Fibroblast of lung (primary cell): ENCODE results near the gene PLPPR4. TPM values are rescaled to one million over a fixed set of nuclear protein-coding genes. Genes with fewer than 3 reads are reported as not detected.

Experiments
- DNase-seq, 2 donors: peaks; one replicate each; pipeline versions ENCODE4 v3.0.0 to v3.0.0-alpha.2; 2010; ENCODE audit warnings: low read depth in 2 of 2
- H2AFZ ChIP-seq: 2 replicates; pipeline ENCODE4 v1.5.1; 2012; ENCODE audit warnings: low read length, control low read depth, inconsistent platforms
- H3K27ac ChIP-seq: 2 replicates; pipeline ENCODE4 v1.5.1; 2011; ENCODE audit warnings: low read length, control low read depth; ENCODE audit not compliant: insufficient read depth
- H3K27me3 ChIP-seq: 2 replicates; pipeline ENCODE4 v1.5.1; 2011; ENCODE audit warnings: mild to moderate bottlenecking, low read length; ENCODE audit not compliant: control insufficient read depth, insufficient read depth
- H3K36me3 ChIP-seq: 2 replicates; pipeline ENCODE4 v1.5.1; 2011; ENCODE audit warnings: low read length; ENCODE audit not compliant: control insufficient read depth, insufficient read depth
- H3K4me1 ChIP-seq: 2 replicates; pipeline ENCODE4 v1.5.1; 2011; ENCODE audit warnings: low read length; ENCODE audit not compliant: control insufficient read depth, insufficient read depth; ENCODE audit errors: extremely low read depth
- H3K4me2 ChIP-seq: 2 replicates; pipeline ENCODE4 v1.5.1; 2011; ENCODE audit warnings: low read length, control low read depth; ENCODE audit not compliant: insufficient read depth; ENCODE audit errors: extremely low read depth
- H3K4me3 ChIP-seq, 4 experiments: fragments of 200-600 bp in 1 of 4; sonication (generic) in 1 of 4; replicated peaks in 1 of 4; 2 replicates each; pipeline ENCODE4 v1.5.1; 2011 to 2016; ENCODE audit warnings: low read length in 4 of 4, low read depth in 3 of 4, mild to moderate bottlenecking in 3 of 4, control low read depth in 2 of 4, inconsistent platforms in 1 of 4, mixed read lengths in 1 of 4; ENCODE audit not compliant: insufficient read depth in 1 of 4; ENCODE audit errors: control extremely low read depth in 1 of 4
- H3K79me2 ChIP-seq: 2 replicates; pipeline ENCODE4 v1.5.1; 2012; ENCODE audit warnings: mild to moderate bottlenecking, low read length, inconsistent platforms; ENCODE audit not compliant: control insufficient read depth, insufficient read depth
- H3K9ac ChIP-seq: 2 replicates; pipeline ENCODE4 v1.5.1; 2011; ENCODE audit warnings: mild to moderate bottlenecking, low read length, control low read depth; ENCODE audit not compliant: insufficient read depth
- H3K9me3 ChIP-seq: 2 replicates; pipeline ENCODE4 v1.5.1; 2012; ENCODE audit warnings: low read depth, low read length; ENCODE audit not compliant: control insufficient read depth, insufficient read depth
- H4K20me1 ChIP-seq: 2 replicates; pipeline ENCODE4 v1.5.1; 2011; ENCODE audit warnings: low read length; ENCODE audit not compliant: control insufficient read depth, insufficient read depth; ENCODE audit errors: extremely low read depth
- EZH2 ChIP-seq: IDR thresholded peaks from 2 replicates; pipeline ENCODE4 v1.5.1; 2012; ENCODE audit warnings: low read length, control low read depth, mild to moderate bottlenecking; ENCODE audit errors: missing control alignments
- polyA plus RNA-seq, 2 donors: library from polyadenylated mRNA; depleted of rRNA in 1 of 2; stranded (reverse) in 1 of 2; unstranded in 1 of 2; fragments of >200 nt; gene quantifications; 2 replicates each; pipeline ENCODE4 v1.2.1, GENCODE V29; 2011 to 2012; ENCODE audit warnings: missing spikeins in 1 of 2
- total RNA-seq: library from RNA; depleted of rRNA; stranded (reverse); fragments of >200 nt; gene quantifications from 2 replicates; pipeline ENCODE4 v1.2.1, GENCODE V29; 2014
- TF ChIP-seq, protein P1 (sequence below), 2 donors: IDR thresholded peaks in 1 of 2; conservative IDR thresholded peaks in 1 of 2; 1 replicate in 1 of 2; 2 replicates in 1 of 2; pipeline ENCODE4 v1.5.1; 2011 to 2012; ENCODE audit warnings: low read length in 2 of 2, control low read depth in 1 of 2, inconsistent platforms in 1 of 2, low read depth in 1 of 2, mild to moderate bottlenecking in 1 of 2

PLPPR4 gene
- total and polyA plus RNA-seq, 2 donors (not counting 1 experiment from before 2014, with no cell fraction given) = 7.1 to 101 TPM

- H3K4me3 ChIP-seq = no peak overlapping the region
- no peaks in the 10 kb centered on the region for H3K79me2 ChIP-seq
- H3K9ac ChIP-seq = no peak overlapping the region
- no peak for DNase-seq
- H4K20me1 ChIP-seq = no peaks in the 10 kb centered on the region
- H3K4me1 ChIP-seq = no peaks in the 10 kb centered on the region
- H3K4me2 ChIP-seq = no peak overlapping the region
- H2AFZ ChIP-seq = no peak overlapping the region
- H3K9me3 ChIP-seq = no peaks in the 10 kb centered on the region
- no peak overlapping the region for H3K27ac ChIP-seq
- H3K36me3 ChIP-seq = no peaks in the 10 kb centered on the region
- TF ChIP-seq, protein P1, sequence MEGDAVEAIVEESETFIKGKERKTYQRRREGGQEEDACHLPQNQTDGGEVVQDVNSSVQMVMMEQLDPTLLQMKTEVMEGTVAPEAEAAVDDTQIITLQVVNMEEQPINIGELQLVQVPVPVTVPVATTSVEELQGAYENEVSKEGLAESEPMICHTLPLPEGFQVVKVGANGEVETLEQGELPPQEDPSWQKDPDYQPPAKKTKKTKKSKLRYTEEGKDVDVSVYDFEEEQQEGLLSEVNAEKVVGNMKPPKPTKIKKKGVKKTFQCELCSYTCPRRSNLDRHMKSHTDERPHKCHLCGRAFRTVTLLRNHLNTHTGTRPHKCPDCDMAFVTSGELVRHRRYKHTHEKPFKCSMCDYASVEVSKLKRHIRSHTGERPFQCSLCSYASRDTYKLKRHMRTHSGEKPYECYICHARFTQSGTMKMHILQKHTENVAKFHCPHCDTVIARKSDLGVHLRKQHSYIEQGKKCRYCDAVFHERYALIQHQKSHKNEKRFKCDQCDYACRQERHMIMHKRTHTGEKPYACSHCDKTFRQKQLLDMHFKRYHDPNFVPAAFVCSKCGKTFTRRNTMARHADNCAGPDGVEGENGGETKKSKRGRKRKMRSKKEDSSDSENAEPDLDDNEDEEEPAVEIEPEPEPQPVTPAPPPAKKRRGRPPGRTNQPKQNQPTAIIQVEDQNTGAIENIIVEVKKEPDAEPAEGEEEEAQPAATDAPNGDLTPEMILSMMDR (conservative IDR thresholded peaks at IDR 0.05 in 1 of 2, IDR thresholded peaks at IDR 0.05 in 1 of 2; ENCODE audit: low read depth in 1 of 2, low read length in 2 of 2) = no peak
- TF ChIP-seq EZH2 = no peak
- no peaks in the 10 kb centered on the region for H3K27me3 ChIP-seq
Measured at GRCh38 chr1:99239690-99240089, 24.6 kb upstream of the PLPPR4 start.

- TF ChIP-seq, protein P1 (conservative IDR thresholded peaks at IDR 0.05 in 1 of 2, IDR thresholded peaks at IDR 0.05 in 1 of 2; ENCODE audit: low read depth in 1 of 2, low read length in 2 of 2) = no peak
- TF ChIP-seq EZH2 = no peak
- Histone ChIP-seq H3K4me1 (no peaks in the 10 kb centered on the region), H3K9ac (no peak overlapping the region), H3K79me2 (no peaks in the 10 kb centered on the region), H4K20me1 (no peaks in the 10 kb centered on the region), H3K27ac (no peak overlapping the region), H2AFZ (no peak overlapping the region), H3K36me3 (no peaks in the 10 kb centered on the region), H3K27me3 (no peaks in the 10 kb centered on the region), H3K4me2 (no peak overlapping the region), H3K4me3 (no peak overlapping the region), H3K9me3 (no peaks in the 10 kb centered on the region)
- DNase-seq = no peak
Measured at GRCh38 chr1:99240621-99241020, 23.7 kb upstream of the PLPPR4 start.

DNA sequence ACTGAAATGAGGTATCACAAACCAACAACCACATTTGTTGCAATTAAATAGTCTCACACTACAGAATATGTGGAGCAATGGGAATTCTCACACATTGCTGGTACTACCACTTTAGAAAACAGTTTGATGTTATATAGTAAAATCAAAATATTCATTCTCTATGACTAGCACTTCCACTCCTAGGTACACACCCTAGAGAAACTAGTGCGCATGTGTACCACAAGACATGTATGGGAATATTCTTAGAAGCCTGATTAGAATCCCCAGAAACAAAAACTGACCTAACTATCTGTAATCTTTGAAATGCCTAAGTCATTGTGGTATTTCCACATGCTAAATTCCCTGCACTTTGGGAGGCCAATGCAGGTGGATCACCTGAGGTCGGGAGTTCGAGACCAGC lies 18.1 kb upstream of the PLPPR4 start:
- Histone ChIP-seq H3K27me3 (no peaks in the 10 kb centered on the region), H3K9me3 (no peaks in the 10 kb centered on the region), H3K4me1 (no peaks in the 10 kb centered on the region), H3K9ac (no peak overlapping the region), H3K4me3 (no peak overlapping the region), H3K36me3 (no peaks in the 10 kb centered on the region), H3K4me2 (no peak overlapping the region), H3K79me2 (no peaks in the 10 kb centered on the region), H4K20me1 (no peaks in the 10 kb centered on the region), H2AFZ (no peak overlapping the region), H3K27ac (no peak overlapping the region)
- TF ChIP-seq, protein P1 (conservative IDR thresholded peaks at IDR 0.05 in 1 of 2, IDR thresholded peaks at IDR 0.05 in 1 of 2; ENCODE audit: low read depth in 1 of 2, low read length in 2 of 2) = no peak
- TF ChIP-seq EZH2 = no peak
- no peak for DNase-seq
